ENCODE measurements around the gene HEXIM2.
"Not testable (repeated sequence)": the region's sequence is repeated elsewhere in the genome, so short reads cannot be mapped to it uniquely, and the experiment has no call there.

HEXIM2 gene

GRCh38 chr17:45161288-45162024, at the start of gene HEXIM2:
Gene HEXIM2, plus strand, starts transcription at chr17:45161875. Its CDS starts 919 bp downstream, at chr17:45162794.
- DNase-seq = peak; percentile 99

GRCh38 chr17:45112559-45113423, 48.9 kb upstream of the HEXIM2 start:
- DNase-seq = no peak

- DNase-seq = no peak
Measured at GRCh38 chr17:45113424-45113754, 48.3 kb upstream of the HEXIM2 start.

GRCh38 chr17:45114117-45114932, 47.4 kb upstream of the HEXIM2 start:
- DNase-seq = no peak

GRCh38 chr17:45115015-45115625, 46.6 kb upstream of the HEXIM2 start:
- DNase-seq = no peak

- no peak for DNase-seq
Measured at GRCh38 chr17:45115871-45116270, 45.8 kb upstream of the HEXIM2 start.

GRCh38 chr17:45116434-45117016, 45.1 kb upstream of the HEXIM2 start:
- no peak for DNase-seq

- no peak for DNase-seq
Measured at GRCh38 chr17:45117334-45117733, 44.3 kb upstream of the HEXIM2 start.

- no peak for DNase-seq
Measured at GRCh38 chr17:45117848-45118646, 43.6 kb upstream of the HEXIM2 start.

- DNase-seq = no peak
Measured at GRCh38 chr17:45118691-45119090, 43.0 kb upstream of the HEXIM2 start.

GRCh38 chr17:45119964-45120363, 41.7 kb upstream of the HEXIM2 start:
- DNase-seq = no peak

- DNase-seq = no peak
Measured at GRCh38 chr17:45120558-45120957, 41.1 kb upstream of the HEXIM2 start.

GRCh38 chr17:45121055-45121454, 40.6 kb upstream of the HEXIM2 start:
- DNase-seq = no peak

- no peak for DNase-seq
Measured at GRCh38 chr17:45123076-45123770, 38.5 kb upstream of the HEXIM2 start.

GRCh38 chr17:45123930-45124796, 37.5 kb upstream of the HEXIM2 start:
- DNase-seq = peak; percentile 38

GRCh38 chr17:45124797-45125122, 36.9 kb upstream of the HEXIM2 start:
- DNase-seq = not testable (repeated sequence)

- no peak for DNase-seq
Measured at GRCh38 chr17:45125509-45125908, 36.2 kb upstream of the HEXIM2 start.

- no peak for DNase-seq
Measured at GRCh38 chr17:45127207-45127547, 34.5 kb upstream of the HEXIM2 start.

- DNase-seq = no peak
Measured at GRCh38 chr17:45127548-45128300, 34.0 kb upstream of the HEXIM2 start.

All from activated gamma-delta T cell treated with Interleukin-2 at 50 U/mL for 16 hours (primary cell).